WTC11 (cell line): ENCODE measurements around the gene SNU13. TPM values are rescaled to one million over a fixed set of nuclear protein-coding genes. Genes with fewer than 3 reads are reported as not detected.

Experiments used
- ATAC-seq: fragments of 200-7000 bp; cut with Tn5 transposase; 2 replicates; pipeline ENCODE4 v1.10.0; 2021; ENCODE audit warnings: mild to moderate bottlenecking, moderate library complexity
- Bru-seq: library from RNA; stranded (reverse); fragments of 400-500 nt; gene quantifications from one replicate; lab custom pipeline; 2021; lab: Mats Ljungman, UMichigan
- CTCF ChIA-PET: fragments of 300-600 bp; sonication (Branson Sonifier 250); formaldehyde crosslinking; loops from one replicate; lab custom pipeline; 2021; ENCODE audit warnings: antibody characterized with exemption; lab: Charles Lee
- POLR2A ChIA-PET: fragments of 350-600 bp; sonication (Branson Sonifier 250); formaldehyde crosslinking; loops from one replicate; lab custom pipeline; 2021; ENCODE audit warnings: antibody characterized with exemption; lab: Charles Lee
- DNase-seq: peaks from one replicate; pipeline ENCODE4 v3.0.0; 2021; ENCODE audit warnings: low spot score
- H3K27ac Mint-ChIP-seq: 2 replicates; pipeline ENCODE4 v1.8.0; 2021; ENCODE audit warnings: mixed read lengths
- H3K27me3 Mint-ChIP-seq: 2 replicates; pipeline ENCODE4 v1.8.0; 2021; ENCODE audit warnings: low read depth, mild to moderate bottlenecking, moderate library complexity, mixed read lengths
- H3K36me3 Mint-ChIP-seq: 2 replicates; pipeline ENCODE4 v1.8.0; 2021; ENCODE audit warnings: mixed read lengths
- H3K4me1 Mint-ChIP-seq: 2 replicates; pipeline ENCODE4 v1.8.0; 2022; ENCODE audit warnings: mixed read lengths
- H3K4me3 Mint-ChIP-seq: 2 replicates; pipeline ENCODE4 v1.8.0; 2021; ENCODE audit warnings: mild to moderate bottlenecking, moderate library complexity, mixed read lengths
- H3K9me3 Mint-ChIP-seq: 2 replicates; pipeline ENCODE4 v1.8.0; 2021; ENCODE audit warnings: mixed read lengths
- AFF4 ChIP-seq: sonication (generic); formaldehyde crosslinking; IDR thresholded peaks from 2 replicates; pipeline ENCODE4 v1.8.1; 2023; ENCODE audit warnings: mild to moderate bottlenecking, missing genetic modification reagents, borderline replicate concordance
- ATF3 ChIP-seq: sonication (generic); formaldehyde crosslinking; conservative IDR thresholded peaks from 2 replicates; pipeline ENCODE4 v1.8.1; 2022; ENCODE audit warnings: mild to moderate bottlenecking, missing genetic modification reagents
- ATF6 ChIP-seq: sonication (generic); formaldehyde crosslinking; IDR thresholded peaks from 2 replicates; pipeline ENCODE4 v1.8.1; 2023; ENCODE audit warnings: mild to moderate bottlenecking, missing genetic modification reagents
- FOXJ3 ChIP-seq: sonication (generic); formaldehyde crosslinking; IDR thresholded peaks from 2 replicates; pipeline ENCODE4 v1.9.0; 2021; ENCODE audit warnings: missing genetic modification reagents, mild to moderate bottlenecking, borderline replicate concordance
- FOXP4 ChIP-seq: sonication (generic); formaldehyde crosslinking; IDR thresholded peaks from 2 replicates; pipeline ENCODE4 v1.8.0; 2022; ENCODE audit warnings: mild to moderate bottlenecking, missing genetic modification reagents
- GRHL2 ChIP-seq: fragments of 250-450 bp; sonication (Bioruptor Pico); IDR thresholded peaks from 2 replicates; pipeline ENCODE4 v1.8.0; 2022; ENCODE audit warnings: mild to moderate bottlenecking, moderate library complexity; ENCODE audit not compliant: insufficient replicate concordance, severe bottlenecking
- HMGA2 ChIP-seq: fragments of 250-450 bp; sonication (Bioruptor Pico); IDR thresholded peaks from 2 replicates; pipeline ENCODE4 v1.4.0; 2021; ENCODE audit warnings: mild to moderate bottlenecking, moderate library complexity
- HMGXB4 ChIP-seq: sonication (generic); formaldehyde crosslinking; IDR thresholded peaks from 2 replicates; pipeline ENCODE4 v1.8.1; 2023; ENCODE audit warnings: mild to moderate bottlenecking, moderate library complexity, missing genetic modification reagents
- KAT7 ChIP-seq: sonication (generic); formaldehyde crosslinking; IDR thresholded peaks from 2 replicates; pipeline ENCODE4 v1.8.1; 2023; ENCODE audit warnings: missing genetic modification reagents, mild to moderate bottlenecking, borderline replicate concordance
- MAX ChIP-seq: sonication (generic); formaldehyde crosslinking; IDR thresholded peaks from 2 replicates; pipeline ENCODE4 v1.8.0; 2022; ENCODE audit warnings: mild to moderate bottlenecking, missing genetic modification reagents
- PREB ChIP-seq: sonication (generic); formaldehyde crosslinking; IDR thresholded peaks from 2 replicates; pipeline ENCODE4 v1.8.1; 2022; ENCODE audit warnings: mild to moderate bottlenecking, missing genetic modification reagents, moderate library complexity, borderline replicate concordance
- TEAD4 ChIP-seq: sonication (generic); formaldehyde crosslinking; IDR thresholded peaks from 2 replicates; pipeline ENCODE4 v1.8.0; 2022; ENCODE audit warnings: mild to moderate bottlenecking, missing genetic modification reagents
- USF1 ChIP-seq: sonication (generic); formaldehyde crosslinking; IDR thresholded peaks from 2 replicates; pipeline ENCODE4 v1.8.0; 2022; ENCODE audit warnings: mild to moderate bottlenecking, missing genetic modification reagents
- ZNF121 ChIP-seq: sonication (generic); formaldehyde crosslinking; IDR thresholded peaks from 2 replicates; pipeline ENCODE4 v1.8.0; 2023; ENCODE audit warnings: missing genetic modification reagents
- ZNF396 ChIP-seq: fragments of 250-450 bp; sonication (Bioruptor Pico); IDR thresholded peaks from 2 replicates; pipeline ENCODE4 v1.8.0; 2021; ENCODE audit warnings: mild to moderate bottlenecking, moderate library complexity, borderline replicate concordance
- ZNF423 ChIP-seq: fragments of 250-450 bp; sonication (Bioruptor Pico); IDR thresholded peaks from 2 replicates; pipeline ENCODE4 v2.1.2; 2022; ENCODE audit warnings: mild to moderate bottlenecking, moderate library complexity
- ZNF425 ChIP-seq: fragments of 250-450 bp; sonication (Bioruptor Pico); conservative IDR thresholded peaks from 2 replicates; pipeline ENCODE4 v1.9.0; 2021; ENCODE audit warnings: mild to moderate bottlenecking
- long read RNA-seq, 3 experiments: library from RNA in 1 of 3; library from capped mRNA in 1 of 3; library from polyadenylated mRNA in 1 of 3; unstranded in 2 of 3; stranded (forward) in 1 of 3; transcript quantifications; one replicate each; pipeline ENCODE4 v2.0.0, GENCODE V29; 2021
- total RNA-seq: library from RNA; stranded (reverse); gene quantifications from 3 replicates; pipeline ENCODE4 v1.2.3, GENCODE V29; 2021

SNU13 gene
- total RNA-seq (188 to 207 TPM (median 188 TPM) in 3 replicates), Bru-seq, nascent RNA (percentile 83 among the genes with signal in this experiment)
- long read RNA-seq, experiment 1, transcript SNU13-201 (3 exons, 877 nt): minor isoform, 67 of 378 reads
- long read RNA-seq, experiment 1, transcript SNU13-202 (3 exons, 1,503 nt): major isoform, 270 of 378 reads
- long read RNA-seq, experiment 1, transcript SNU13-211 (4 exons, 1,036 nt): minor isoform, 6 of 378 reads
- long read RNA-seq, experiment 1, partial matches to known transcripts: 11 of 378 reads
- long read RNA-seq, experiment 1, other reads (novel, unspliced or antisense): 24 of 378 reads
- long read RNA-seq, experiment 2, transcript SNU13-202 (3 exons, 1,503 nt): major isoform, 167 of 287 reads
- long read RNA-seq, experiment 2, transcript SNU13-201 (3 exons, 877 nt): minor isoform, 52 of 287 reads
- long read RNA-seq, experiment 2, partial matches to known transcripts: 25 of 287 reads
- long read RNA-seq, experiment 2, other reads (novel, unspliced or antisense): 41 of 287 reads
- long read RNA-seq, experiment 3, transcript SNU13-202 (3 exons, 1,503 nt): major isoform, 386 of 633 reads
- long read RNA-seq, experiment 3, transcript SNU13-201 (3 exons, 877 nt): minor isoform, 116 of 633 reads
- long read RNA-seq, experiment 3, transcript SNU13-211 (4 exons, 1,036 nt): minor isoform, 18 of 633 reads
- long read RNA-seq, experiment 3, partial matches to known transcripts: 5 of 633 reads
- long read RNA-seq, experiment 3, other reads (novel, unspliced or antisense): 107 of 633 reads

GRCh38 chr22:41688365-41689211, at the start of gene SNU13:
SNU13 (minus strand) TSS chr22:41688867; CDS start chr22:41688796, 71 bp downstream.
- H3K36me3 Mint-ChIP-seq: no peaks in the 10 kb centered on the region
- peak; percentile 82 for DNase-seq
- peak within 1 kb of the TSS; percentile 94 for H3K27ac Mint-ChIP-seq
- peaks cover 11% of the 10 kb centered on the region for H3K4me1 Mint-ChIP-seq
- H3K9me3 Mint-ChIP-seq: no peaks in the 10 kb centered on the region
- no peaks in the 10 kb centered on the region for H3K27me3 Mint-ChIP-seq
- POLR2A ChIA-PET: interaction anchor here (0.5 to 2.3 kb wide), 8 partner anchors 9 to 241 kb away, joined by 3 to 8 read pairs (median 4); no protein-coding TSS in a partner anchor
- H3K4me3 Mint-ChIP-seq: peak within 1 kb of the TSS; percentile 82
- peak; percentile 84 for ATAC-seq
- CTCF ChIA-PET: interaction anchor here (0.6 to 5.4 kb wide), 8 partner anchors 9 to 253 kb away, joined by 3 to 52 read pairs (median 4); no protein-coding TSS in a partner anchor
- TF ChIP-seq ZNF396 (CRISPR knock-in tag): no peak
- no peak for TF ChIP-seq ATF3 (CRISPR knock-in tag)
- TF ChIP-seq USF1 (CRISPR knock-in tag): peak; percentile 61
- no peak for TF ChIP-seq FOXJ3 (CRISPR knock-in tag)
- no peak for TF ChIP-seq AFF4 (CRISPR knock-in tag)
- TF ChIP-seq HMGA2 (CRISPR knock-in tag): no peak
- peak; percentile 25; the same call in 1 of the 2 replicates for TF ChIP-seq HMGXB4 (CRISPR knock-in tag)
- no peak for TF ChIP-seq ATF6 (CRISPR knock-in tag)
- 0 out of 2 replicates have a peak, but pooled peaks have one; percentile 67 for TF ChIP-seq PREB
- no peak for TF ChIP-seq ZNF425 (CRISPR knock-in tag)
- no peak for TF ChIP-seq GRHL2 (CRISPR knock-in tag)
- TF ChIP-seq TEAD4 (CRISPR knock-in tag): no peak
- TF ChIP-seq ZNF423 (CRISPR knock-in tag): no peak
- peak; percentile 91 for TF ChIP-seq MAX (CRISPR knock-in tag)
- peak; percentile 91 for TF ChIP-seq FOXP4 (CRISPR knock-in tag)
- 0 out of 2 replicates have a peak, but pooled peaks have one; percentile 29 for TF ChIP-seq ZNF121 (CRISPR knock-in tag)
- TF ChIP-seq KAT7 (CRISPR knock-in tag): peak; percentile 57; the same call in 1 of the 2 replicates
